BE2C (cell line): ENCODE data around the gene PRKN.

Experiments used
- DNase-seq: peaks from one replicate; pipeline ENCODE4 v3.0.0-alpha.2; 2020
- H3K27me3 ChIP-seq: fragments of 250-450 bp; sonication (Bioruptor Pico); 2 replicates; pipeline ENCODE4 v1.5.1; 2020; ENCODE audit warnings: mild to moderate bottlenecking
- H3K36me3 ChIP-seq: fragments of 250-450 bp; sonication (Bioruptor Pico); 2 replicates; pipeline ENCODE4 v1.5.1; 2020; ENCODE audit warnings: mild to moderate bottlenecking
- H3K4me1 ChIP-seq: fragments of 250-450 bp; sonication (Bioruptor Pico); 2 replicates; pipeline ENCODE4 v1.5.1; 2020
- H3K4me3 ChIP-seq: 2 replicates; pipeline ENCODE4 v1.5.1; 2011; ENCODE audit warnings: low read depth, low read length
- H3K9me3 ChIP-seq: fragments of 250-450 bp; sonication (Bioruptor Pico); 2 replicates; pipeline ENCODE4 v1.5.1; 2020
- TF ChIP-seq, protein P1 (sequence below): IDR thresholded peaks from 2 replicates; pipeline ENCODE4 v1.5.1; 2012; ENCODE audit warnings: mild to moderate bottlenecking, low read depth, low read length

The PRKN gene

DNA sequence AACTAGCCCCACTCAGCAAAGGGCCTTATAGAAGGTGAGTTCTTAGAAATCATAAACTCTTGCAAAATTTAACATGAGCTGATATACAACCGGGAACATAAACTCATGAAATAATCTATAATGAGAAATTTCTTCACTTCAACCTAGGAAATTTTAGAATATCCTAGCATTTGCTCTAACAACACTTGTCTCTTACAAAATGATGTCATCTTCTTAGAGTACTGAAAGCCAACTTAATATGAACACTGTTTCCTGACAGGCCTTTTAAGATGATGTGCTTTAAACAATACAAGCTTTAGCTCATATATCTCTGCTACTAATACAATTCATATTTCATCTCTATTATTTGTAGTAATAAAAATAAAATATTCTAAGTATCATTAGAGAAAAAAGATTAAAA lies 1.1 kb upstream of the PRKN start:
- Histone ChIP-seq H3K9me3 (no peaks in the 10 kb centered on the region), H3K4me1 (0 out of 2 replicates have a peak, but pooled peaks cover 4% of the 10 kb centered on the region), H3K4me3 (no peak overlapping the region), H3K27me3 (no peaks in the 10 kb centered on the region), H3K36me3 (no peaks in the 10 kb centered on the region)
- TF ChIP-seq, protein P1, sequence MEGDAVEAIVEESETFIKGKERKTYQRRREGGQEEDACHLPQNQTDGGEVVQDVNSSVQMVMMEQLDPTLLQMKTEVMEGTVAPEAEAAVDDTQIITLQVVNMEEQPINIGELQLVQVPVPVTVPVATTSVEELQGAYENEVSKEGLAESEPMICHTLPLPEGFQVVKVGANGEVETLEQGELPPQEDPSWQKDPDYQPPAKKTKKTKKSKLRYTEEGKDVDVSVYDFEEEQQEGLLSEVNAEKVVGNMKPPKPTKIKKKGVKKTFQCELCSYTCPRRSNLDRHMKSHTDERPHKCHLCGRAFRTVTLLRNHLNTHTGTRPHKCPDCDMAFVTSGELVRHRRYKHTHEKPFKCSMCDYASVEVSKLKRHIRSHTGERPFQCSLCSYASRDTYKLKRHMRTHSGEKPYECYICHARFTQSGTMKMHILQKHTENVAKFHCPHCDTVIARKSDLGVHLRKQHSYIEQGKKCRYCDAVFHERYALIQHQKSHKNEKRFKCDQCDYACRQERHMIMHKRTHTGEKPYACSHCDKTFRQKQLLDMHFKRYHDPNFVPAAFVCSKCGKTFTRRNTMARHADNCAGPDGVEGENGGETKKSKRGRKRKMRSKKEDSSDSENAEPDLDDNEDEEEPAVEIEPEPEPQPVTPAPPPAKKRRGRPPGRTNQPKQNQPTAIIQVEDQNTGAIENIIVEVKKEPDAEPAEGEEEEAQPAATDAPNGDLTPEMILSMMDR = no peak
- DNase-seq = no peak

DNA sequence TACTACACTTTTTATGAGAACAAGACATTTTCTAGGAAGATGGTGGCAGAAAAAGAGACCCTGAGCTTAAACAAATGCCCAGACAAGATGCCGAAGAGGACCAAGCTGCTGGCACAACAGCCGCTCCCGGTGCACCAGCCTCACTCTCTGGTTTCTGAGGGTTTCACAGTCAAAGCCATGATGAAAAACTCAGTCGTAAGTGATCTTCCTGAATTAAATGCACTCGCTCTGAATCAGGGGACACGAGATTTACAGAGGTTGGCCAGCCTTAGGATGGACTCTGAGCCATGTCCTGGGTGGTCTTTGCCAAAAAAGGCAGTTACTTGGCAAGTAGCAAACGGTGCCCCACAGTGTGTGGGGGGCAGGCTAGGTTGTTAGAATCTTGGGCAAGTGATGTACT lies 631 bp upstream of the PRKN start:
- Histone ChIP-seq H3K4me3 (peak overlapping the region; percentile 67), H3K27me3 (no peaks in the 10 kb centered on the region), H3K9me3 (no peaks in the 10 kb centered on the region), H3K36me3 (no peaks in the 10 kb centered on the region), H3K4me1 (0 out of 2 replicates have a peak, but pooled peaks cover 4% of the 10 kb centered on the region)
- TF ChIP-seq, protein P1 = no peak
- no peak for DNase-seq

DNA sequence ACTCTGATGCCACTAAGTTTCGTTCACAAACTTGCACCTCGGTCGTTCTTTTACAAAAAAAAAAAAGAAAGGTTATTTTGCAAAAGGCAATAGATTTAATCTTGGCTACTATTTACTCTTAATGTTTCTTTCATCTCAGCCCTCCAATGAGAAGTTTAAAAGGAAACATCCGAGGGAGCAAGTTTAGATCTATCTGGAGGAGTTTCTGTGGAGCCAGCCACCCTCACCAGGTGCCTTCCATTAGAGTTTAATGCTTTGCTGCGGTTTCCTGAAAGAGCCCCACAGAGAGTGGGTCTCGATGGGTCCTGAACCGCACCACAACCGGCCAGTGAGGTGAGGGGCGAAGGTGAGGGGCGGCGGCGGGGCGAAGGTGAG lies 632 bp downstream of the PRKN start:
- no peaks in the 10 kb centered on the region for H3K9me3 ChIP-seq
- DNase-seq = no peak
- peak overlapping the region; percentile 73 for H3K4me3 ChIP-seq
- H3K4me1 ChIP-seq = 0 out of 2 replicates have a peak, but pooled peaks cover 4% of the 10 kb centered on the region
- no peaks in the 10 kb centered on the region for H3K27me3 ChIP-seq
- TF ChIP-seq, protein P1 = no peak
- H3K36me3 ChIP-seq = no peaks in the 10 kb centered on the region

DNA sequence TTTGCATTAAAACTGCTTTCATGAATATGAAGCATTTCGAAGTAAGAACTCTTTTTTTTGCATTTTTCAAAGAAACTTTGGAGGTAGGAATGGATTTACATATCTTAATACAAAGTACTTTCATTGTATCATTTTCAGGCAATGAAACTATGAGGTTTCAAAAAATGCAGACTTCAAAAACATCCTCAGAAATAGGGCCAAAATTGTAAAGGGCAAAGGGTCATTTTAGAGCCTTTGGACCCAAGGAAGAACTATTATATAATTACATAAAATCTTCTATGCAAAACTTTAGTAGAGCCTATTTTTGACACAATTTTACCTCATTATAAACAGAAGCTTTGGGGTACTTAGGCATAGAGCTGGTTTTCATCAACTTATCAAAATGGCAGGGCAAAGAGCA lies 4.9 kb downstream of the PRKN start:
- TF ChIP-seq, protein P1 = no peak

DNA sequence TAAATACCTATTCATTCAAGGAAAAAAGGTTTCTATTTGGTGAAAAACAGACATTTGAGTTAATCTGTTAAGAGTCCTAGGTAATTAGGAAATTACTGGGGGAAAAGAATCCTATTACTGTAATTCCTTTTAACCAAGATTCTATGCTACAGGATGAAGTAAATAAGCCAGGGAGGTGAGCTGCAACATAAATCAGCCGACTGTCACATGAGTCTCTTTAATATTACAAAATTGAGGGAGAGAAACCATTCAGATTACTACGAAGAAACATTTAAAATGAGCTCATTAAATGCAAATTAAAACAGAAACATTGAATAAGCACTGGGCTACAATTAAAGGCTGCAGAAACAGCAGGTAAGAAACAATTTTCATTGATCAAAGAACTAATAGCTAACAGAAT lies 5.3 kb downstream of the PRKN start:
- Histone ChIP-seq H3K9me3 (no peaks in the 10 kb centered on the region), H3K27me3 (no peaks in the 10 kb centered on the region), H3K36me3 (no peaks in the 10 kb centered on the region), H3K4me3 (no peak overlapping the region), H3K4me1 (0 out of 2 replicates have a peak, but pooled peaks cover 4% of the 10 kb centered on the region)
- TF ChIP-seq, protein P1 = no peak
- DNase-seq = no peak

More for the DNA sequence above, 4.9 kb downstream of the PRKN start:
- no peaks in the 10 kb centered on the region for H3K36me3 ChIP-seq
- H3K9me3 ChIP-seq = no peaks in the 10 kb centered on the region
- no peak for DNase-seq
- H3K4me3 ChIP-seq = no peak overlapping the region
- no peaks in the 10 kb centered on the region for H3K27me3 ChIP-seq
- H3K4me1 ChIP-seq = 0 out of 2 replicates have a peak, but pooled peaks cover 4% of the 10 kb centered on the region

DNA sequence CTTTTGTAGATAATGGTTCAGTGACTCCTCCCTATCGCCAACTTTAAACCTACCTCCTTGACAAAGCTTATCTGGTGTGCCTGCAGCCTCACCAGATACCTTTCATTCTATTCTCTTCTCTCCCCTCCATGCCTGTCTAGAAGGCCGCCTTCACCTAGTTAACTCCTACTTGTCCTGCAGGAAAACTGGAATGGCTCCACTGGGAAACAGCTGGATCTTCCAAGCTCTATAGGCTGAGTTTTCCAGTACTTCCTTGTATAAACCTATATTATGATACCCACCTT lies 6.2 kb downstream of the PRKN start:
- Histone ChIP-seq H3K4me3 (no peak overlapping the region), H3K4me1 (0 out of 2 replicates have a peak, but pooled peaks cover 4% of the 10 kb centered on the region), H3K36me3 (no peaks in the 10 kb centered on the region), H3K27me3 (no peaks in the 10 kb centered on the region), H3K9me3 (no peaks in the 10 kb centered on the region)
- DNase-seq = no peak
- TF ChIP-seq, protein P1 = no peak
